Erythroblast (primary cell): ENCODE results near the gene OR2T4.

Experiments
- DNase-seq, 2 experiments: peaks; one replicate each; lab custom pipeline; 2025; lab: John Stamatoyannopoulos, UW
- GATA1 ChIP-seq: IDR thresholded peaks from 2 replicates; pipeline ENCODE4 v1.6.1; 2011; ENCODE audit warnings: low read depth, mild to moderate bottlenecking, control low read depth, low read length, moderate library complexity
- POLR2A ChIP-seq: IDR thresholded peaks from 2 replicates; pipeline ENCODE4 v1.6.1; 2011; ENCODE audit warnings: mild to moderate bottlenecking, low read length

The OR2T4 gene

DNA sequence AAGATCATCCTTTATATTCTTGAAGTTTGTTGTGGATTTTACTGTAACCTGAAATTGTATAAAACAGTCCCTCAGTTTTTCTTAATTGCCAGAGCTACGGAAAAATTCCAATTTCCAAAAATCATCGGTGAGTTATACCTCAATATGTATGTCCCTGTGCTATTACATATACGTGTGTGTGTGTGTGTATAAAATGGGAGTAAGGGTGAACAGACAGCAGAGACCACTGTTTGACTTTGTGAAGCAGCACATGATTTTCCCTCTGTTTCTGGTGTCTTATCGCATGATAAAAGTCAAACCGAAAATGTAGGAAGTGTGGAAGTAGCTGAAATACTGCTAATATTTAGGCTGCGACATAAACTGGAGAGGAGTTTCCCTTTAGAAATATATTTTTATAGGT lies 42.6 kb downstream of the OR2T4 start:
- TF ChIP-seq POLR2A (no peak), GATA1 (no peak)
- DNase-seq = peak; percentile 7 to 19

GRCh38 chr1:248406721-248407692 lies 45.5 kb downstream of the OR2T4 start:
- TF ChIP-seq POLR2A (no peak), GATA1 (no peak)
- no peak for DNase-seq
